Measurements from ENCODE around the gene PORCN.

DNA sequence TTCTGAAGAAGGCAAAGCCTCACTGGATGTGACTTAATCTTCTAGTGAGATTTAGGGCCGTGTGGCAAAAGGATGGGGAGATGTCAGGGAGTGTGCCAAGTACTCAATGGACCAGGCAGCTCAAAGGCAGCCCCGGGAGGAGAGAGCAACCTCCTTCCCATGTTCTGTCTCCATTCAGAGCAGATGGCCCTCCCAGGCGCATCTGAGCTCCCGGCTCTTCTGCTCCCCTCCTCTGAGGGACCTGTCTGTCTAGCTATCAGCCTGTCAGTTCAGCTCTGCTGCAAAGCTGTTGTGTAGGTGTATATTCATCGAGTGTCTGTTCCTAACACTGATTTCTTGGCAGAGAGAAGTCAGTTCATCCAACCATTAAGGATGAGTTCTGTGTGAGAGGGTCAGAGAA, 10.9 kb upstream of the PORCN start:
- TF ChIP-seq, protein P1, sequence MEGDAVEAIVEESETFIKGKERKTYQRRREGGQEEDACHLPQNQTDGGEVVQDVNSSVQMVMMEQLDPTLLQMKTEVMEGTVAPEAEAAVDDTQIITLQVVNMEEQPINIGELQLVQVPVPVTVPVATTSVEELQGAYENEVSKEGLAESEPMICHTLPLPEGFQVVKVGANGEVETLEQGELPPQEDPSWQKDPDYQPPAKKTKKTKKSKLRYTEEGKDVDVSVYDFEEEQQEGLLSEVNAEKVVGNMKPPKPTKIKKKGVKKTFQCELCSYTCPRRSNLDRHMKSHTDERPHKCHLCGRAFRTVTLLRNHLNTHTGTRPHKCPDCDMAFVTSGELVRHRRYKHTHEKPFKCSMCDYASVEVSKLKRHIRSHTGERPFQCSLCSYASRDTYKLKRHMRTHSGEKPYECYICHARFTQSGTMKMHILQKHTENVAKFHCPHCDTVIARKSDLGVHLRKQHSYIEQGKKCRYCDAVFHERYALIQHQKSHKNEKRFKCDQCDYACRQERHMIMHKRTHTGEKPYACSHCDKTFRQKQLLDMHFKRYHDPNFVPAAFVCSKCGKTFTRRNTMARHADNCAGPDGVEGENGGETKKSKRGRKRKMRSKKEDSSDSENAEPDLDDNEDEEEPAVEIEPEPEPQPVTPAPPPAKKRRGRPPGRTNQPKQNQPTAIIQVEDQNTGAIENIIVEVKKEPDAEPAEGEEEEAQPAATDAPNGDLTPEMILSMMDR (IDR thresholded peaks at IDR 0.05 in 2 of 3, conservative IDR thresholded peaks at IDR 0.05 in 1 of 3; ENCODE audit: borderline replicate concordance in 1 of 3, insufficient read depth in 1 of 3, low read depth in 2 of 3, low read length in 2 of 3), result no peak
- TF ChIP-seq SP1 (IDR thresholded peaks at IDR 0.05; ENCODE audit: low read depth) (no peak), EZH2 (IDR thresholded peaks at IDR 0.05) (no peak), RAD21 (IDR thresholded peaks at IDR 0.05; ENCODE audit: low read depth) (no peak), ZFX (IDR thresholded peaks at IDR 0.05) (no peak), POLR2AphosphoS5 (IDR thresholded peaks at IDR 0.05; ENCODE audit: low read depth, low read length) (no peak), POLR2A (IDR thresholded peaks at IDR 0.05; ENCODE audit: borderline replicate concordance, extremely low read depth, insufficient read depth, insufficient read length) (no peak), ZNF274 (IDR thresholded peaks at IDR 0.05; ENCODE audit: low read depth, low read length) (no peak), ELF1 (IDR thresholded peaks at IDR 0.05; ENCODE audit: borderline replicate concordance, low read depth) (no peak)
- TF ChIP-seq, protein P2, sequence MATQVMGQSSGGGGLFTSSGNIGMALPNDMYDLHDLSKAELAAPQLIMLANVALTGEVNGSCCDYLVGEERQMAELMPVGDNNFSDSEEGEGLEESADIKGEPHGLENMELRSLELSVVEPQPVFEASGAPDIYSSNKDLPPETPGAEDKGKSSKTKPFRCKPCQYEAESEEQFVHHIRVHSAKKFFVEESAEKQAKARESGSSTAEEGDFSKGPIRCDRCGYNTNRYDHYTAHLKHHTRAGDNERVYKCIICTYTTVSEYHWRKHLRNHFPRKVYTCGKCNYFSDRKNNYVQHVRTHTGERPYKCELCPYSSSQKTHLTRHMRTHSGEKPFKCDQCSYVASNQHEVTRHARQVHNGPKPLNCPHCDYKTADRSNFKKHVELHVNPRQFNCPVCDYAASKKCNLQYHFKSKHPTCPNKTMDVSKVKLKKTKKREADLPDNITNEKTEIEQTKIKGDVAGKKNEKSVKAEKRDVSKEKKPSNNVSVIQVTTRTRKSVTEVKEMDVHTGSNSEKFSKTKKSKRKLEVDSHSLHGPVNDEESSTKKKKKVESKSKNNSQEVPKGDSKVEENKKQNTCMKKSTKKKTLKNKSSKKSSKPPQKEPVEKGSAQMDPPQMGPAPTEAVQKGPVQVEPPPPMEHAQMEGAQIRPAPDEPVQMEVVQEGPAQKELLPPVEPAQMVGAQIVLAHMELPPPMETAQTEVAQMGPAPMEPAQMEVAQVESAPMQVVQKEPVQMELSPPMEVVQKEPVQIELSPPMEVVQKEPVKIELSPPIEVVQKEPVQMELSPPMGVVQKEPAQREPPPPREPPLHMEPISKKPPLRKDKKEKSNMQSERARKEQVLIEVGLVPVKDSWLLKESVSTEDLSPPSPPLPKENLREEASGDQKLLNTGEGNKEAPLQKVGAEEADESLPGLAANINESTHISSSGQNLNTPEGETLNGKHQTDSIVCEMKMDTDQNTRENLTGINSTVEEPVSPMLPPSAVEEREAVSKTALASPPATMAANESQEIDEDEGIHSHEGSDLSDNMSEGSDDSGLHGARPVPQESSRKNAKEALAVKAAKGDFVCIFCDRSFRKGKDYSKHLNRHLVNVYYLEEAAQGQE (IDR thresholded peaks at IDR 0.05; ENCODE audit: low read depth), result no peak
